Measurements from ENCODE around the gene OR4D2. TPM values are rescaled to one million over a fixed set of nuclear protein-coding genes. Genes with fewer than 3 reads are reported as not detected.

OR4D2 gene
- total RNA-seq, 1 donor = not detected

DNA sequence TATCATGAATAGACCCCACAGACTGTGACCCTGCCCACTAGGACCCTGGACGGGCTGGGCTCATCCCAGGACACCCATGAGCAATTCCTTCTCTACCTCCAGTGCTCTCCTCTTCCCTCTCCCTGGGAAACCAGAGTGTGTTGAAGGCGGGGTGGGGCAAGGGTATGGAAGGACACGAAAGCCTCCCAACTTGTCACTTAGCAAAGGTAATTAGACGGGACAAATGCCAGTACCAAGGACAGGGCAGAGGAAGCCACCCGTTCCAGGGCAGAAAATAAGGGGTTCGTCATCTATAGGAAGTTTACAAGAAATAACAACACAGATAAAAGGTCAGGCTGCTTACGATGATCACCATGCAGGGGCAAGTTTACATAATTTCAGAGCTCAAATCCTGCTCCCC is 20.9 kb downstream of the OR4D2 start:
- Histone ChIP-seq H3K4me3 (ENCODE audit: low read length) (no peak overlapping the region), H3K9me3 (ENCODE audit: low read depth, low read length) (no peaks in the 10 kb centered on the region), H3K4me1 (ENCODE audit: insufficient read depth, low read length) (no peaks in the 10 kb centered on the region), H3K27me3 (ENCODE audit: insufficient read depth, low read length) (no peaks in the 10 kb centered on the region)

DNA sequence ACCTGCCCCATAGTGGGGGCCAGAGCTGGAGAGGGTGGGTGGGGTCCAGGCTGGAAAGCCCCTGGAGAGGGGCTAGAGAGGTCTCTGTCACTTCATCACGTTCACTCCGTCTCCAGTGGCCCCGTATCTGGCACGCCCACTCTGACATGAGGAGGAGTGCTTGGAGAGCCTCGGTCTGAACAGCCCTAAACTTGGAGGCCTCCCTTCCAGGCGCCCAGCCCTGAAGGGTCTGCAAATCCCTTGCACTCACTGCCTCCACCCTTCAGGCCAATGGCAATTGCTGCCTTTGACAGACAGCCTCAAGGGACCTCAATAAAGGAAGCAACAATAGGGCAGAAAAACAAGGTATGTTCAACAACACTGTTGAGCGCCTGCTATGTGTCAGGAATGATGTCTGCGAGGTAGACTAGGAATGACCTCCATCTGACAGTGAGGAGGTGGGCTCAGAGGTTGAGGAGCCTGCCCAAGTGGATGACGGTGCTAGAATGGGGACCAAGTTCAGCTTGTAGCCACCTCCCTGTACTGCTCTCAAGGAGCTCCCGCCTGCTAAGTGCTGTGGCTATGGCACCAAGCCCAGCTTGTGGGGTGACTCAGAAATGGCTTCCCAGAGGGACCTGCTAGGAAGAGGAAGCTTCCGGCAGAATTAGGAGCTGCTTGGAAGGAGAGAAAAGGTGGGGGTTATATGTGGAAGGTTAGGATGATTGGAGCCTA is 22.8 kb downstream of the OR4D2 start:
- no peaks in the 10 kb centered on the region for H3K4me1 ChIP-seq (ENCODE audit: insufficient read depth, low read length)

DNA sequence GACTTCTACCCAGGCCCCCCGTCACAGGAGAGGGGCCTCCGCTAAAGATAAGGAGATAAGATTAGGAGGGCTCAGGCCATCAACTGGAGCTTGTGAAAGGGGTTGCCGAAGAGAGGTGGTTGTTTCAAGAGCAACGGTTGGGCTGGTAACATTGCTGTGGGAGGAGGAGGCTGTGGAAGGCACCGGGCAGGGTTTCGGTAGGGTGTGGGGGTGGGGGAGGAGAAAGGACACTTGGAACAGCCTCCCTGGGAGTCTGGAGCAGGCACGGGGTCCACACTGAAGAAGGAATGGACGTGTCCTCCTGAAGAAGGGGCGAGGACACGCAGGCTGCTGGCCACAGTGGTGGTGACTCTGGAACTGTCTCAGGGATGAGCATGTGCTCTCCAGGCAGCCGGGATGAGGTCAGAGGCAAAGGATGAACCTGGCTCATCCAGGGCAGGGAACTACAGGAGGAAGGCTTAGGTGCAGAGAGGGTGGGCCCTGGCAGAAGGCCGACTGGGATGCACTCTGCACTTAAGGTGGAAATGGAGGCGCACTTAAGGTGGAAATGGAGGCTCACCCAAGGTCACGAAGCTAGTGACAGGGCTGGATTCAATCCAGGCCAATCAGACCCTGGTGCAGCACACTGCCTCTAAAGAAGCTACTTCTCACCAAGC is 24.6 kb downstream of the OR4D2 start:
- Histone ChIP-seq H3K9me3 (ENCODE audit: low read depth, low read length) (no peaks in the 10 kb centered on the region), H3K4me3 (ENCODE audit: low read length) (no peak overlapping the region), H3K4me1 (ENCODE audit: insufficient read depth, low read length) (no peaks in the 10 kb centered on the region), H3K27me3 (ENCODE audit: insufficient read depth, low read length) (no peaks in the 10 kb centered on the region)

More for the DNA sequence above, 22.8 kb downstream of the OR4D2 start:
- Histone ChIP-seq H3K27me3 (ENCODE audit: insufficient read depth, low read length) (no peaks in the 10 kb centered on the region), H3K9me3 (ENCODE audit: low read depth, low read length) (no peaks in the 10 kb centered on the region), H3K4me3 (ENCODE audit: low read length) (no peak overlapping the region)

DNA sequence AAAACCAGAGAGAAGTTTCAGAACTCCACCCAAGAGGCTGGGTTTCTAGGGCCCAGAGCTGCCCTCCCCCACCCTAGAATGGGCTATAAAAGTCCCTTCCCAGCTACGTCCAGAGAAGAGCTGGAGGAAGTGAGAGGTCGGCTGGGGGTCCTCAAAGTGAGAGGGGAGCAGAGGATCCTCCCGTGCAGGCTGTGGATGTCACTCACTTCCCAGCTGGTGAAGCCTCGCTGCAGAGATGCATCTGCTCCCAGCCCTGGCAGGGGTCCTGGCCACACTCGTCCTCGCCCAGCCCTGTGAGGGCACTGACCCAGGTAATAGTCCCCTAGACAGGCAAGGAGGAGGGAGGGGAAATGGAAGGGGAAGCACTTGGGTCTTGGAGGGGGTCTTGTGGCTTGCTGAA is 25.8 kb downstream of the OR4D2 start, which contains the start of gene EPX:
EPX (plus strand) TSS at position 115 of the 400 bp plus-strand sequence; CDS start at position 236, 121 bp downstream.
- Histone ChIP-seq H3K4me3 (ENCODE audit: low read length) (no peak within 1 kb of the TSS), H3K27me3 (ENCODE audit: insufficient read depth, low read length) (no peaks in the 10 kb centered on the region), H3K9me3 (ENCODE audit: low read depth, low read length) (no peaks in the 10 kb centered on the region), H3K4me1 (ENCODE audit: insufficient read depth, low read length) (no peaks in the 10 kb centered on the region)

DNA sequence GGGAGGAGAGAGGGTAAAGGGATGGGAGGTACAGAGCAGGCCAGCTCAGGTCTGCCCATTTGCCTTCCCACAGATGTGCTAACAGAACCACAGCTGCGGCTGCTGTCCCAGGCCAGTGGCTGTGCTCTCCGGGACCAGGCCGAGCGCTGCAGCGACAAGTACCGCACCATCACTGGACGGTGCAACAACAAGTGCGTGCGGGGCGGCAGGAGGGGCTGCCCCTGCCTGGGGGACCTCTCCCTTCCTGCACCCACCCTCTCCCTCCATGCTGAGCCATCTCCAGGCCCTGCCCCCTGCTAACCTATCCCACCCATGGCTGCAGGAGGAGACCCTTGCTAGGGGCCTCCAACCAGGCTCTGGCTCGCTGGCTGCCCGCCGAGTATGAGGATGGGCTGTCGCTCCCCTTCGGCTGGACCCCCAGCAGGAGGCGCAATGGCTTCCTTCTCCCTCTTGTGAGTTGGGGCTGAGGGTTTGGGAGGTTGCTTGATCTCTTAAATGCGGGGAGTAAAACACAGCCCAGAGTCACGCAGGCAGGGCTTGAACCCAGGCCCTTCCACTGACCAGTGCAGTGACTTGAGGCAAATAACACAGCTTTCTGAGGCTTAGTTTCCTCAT is 27.0 kb downstream of the OR4D2 start:
- H3K9me3 ChIP-seq (ENCODE audit: low read depth, low read length) = no peaks in the 10 kb centered on the region
- H3K4me3 ChIP-seq (ENCODE audit: low read length) = no peak overlapping the region
- H3K4me1 ChIP-seq (ENCODE audit: insufficient read depth, low read length) = no peaks in the 10 kb centered on the region
- no peaks in the 10 kb centered on the region for H3K27me3 ChIP-seq (ENCODE audit: insufficient read depth, low read length)

DNA sequence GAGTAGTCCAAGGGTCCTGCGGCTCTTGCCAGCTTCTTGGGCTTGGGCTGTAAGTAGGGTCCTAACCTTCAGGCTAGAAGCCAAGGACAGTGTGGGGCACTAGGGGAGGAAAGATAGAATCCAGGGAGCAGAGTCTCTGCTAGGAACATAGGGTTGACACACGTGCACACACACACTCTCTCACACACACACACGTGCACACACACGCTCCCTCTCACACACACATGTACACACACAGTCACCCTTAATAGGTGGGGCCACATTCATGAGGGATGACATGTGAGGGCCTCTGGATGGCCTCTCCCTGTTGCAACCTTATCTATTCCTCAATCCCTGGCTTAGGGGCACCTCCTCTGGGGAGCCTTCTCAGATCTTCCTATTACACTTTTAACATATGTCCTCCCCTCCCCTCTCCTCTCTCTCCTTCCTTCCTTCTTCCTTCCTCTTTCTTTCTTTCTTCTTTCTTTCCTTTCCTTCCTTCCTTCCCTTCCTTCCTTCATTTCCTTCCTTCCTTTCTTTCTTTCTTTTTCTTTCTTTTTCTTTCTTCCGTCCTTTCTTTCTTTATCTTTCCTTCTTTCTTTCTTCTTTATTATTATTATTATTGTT is 28.8 kb downstream of the OR4D2 start:
- Histone ChIP-seq H3K4me1 (ENCODE audit: insufficient read depth, low read length) (no peaks in the 10 kb centered on the region), H3K4me3 (ENCODE audit: low read length) (no peak overlapping the region), H3K9me3 (ENCODE audit: low read depth, low read length) (no peaks in the 10 kb centered on the region), H3K27me3 (ENCODE audit: insufficient read depth, low read length) (no peaks in the 10 kb centered on the region)

DNA sequence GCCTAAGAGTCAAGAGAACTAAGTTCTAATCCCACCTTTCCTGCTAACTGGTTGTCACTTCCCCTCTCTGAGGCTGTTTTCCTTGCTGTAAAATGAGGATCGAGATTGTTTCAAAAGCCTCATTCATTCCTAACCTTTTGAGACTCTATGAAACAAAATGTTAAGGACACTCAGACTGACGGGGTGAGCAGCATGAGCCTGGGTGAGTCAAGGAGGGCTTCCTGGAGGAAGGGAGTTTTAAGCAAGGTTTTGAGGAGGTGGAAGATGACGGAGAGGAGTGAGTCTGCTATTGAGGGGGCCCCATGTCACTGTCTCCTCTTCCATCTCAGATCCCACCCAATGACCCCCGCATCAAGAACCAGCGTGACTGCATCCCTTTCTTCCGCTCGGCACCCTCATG is 29.8 kb downstream of the OR4D2 start:
- no peaks in the 10 kb centered on the region for H3K27me3 ChIP-seq (ENCODE audit: insufficient read depth, low read length)
- H3K4me1 ChIP-seq (ENCODE audit: insufficient read depth, low read length) = no peaks in the 10 kb centered on the region
- no peak overlapping the region for H3K4me3 ChIP-seq (ENCODE audit: low read length)
- H3K9me3 ChIP-seq (ENCODE audit: low read depth, low read length) = no peaks in the 10 kb centered on the region

DNA sequence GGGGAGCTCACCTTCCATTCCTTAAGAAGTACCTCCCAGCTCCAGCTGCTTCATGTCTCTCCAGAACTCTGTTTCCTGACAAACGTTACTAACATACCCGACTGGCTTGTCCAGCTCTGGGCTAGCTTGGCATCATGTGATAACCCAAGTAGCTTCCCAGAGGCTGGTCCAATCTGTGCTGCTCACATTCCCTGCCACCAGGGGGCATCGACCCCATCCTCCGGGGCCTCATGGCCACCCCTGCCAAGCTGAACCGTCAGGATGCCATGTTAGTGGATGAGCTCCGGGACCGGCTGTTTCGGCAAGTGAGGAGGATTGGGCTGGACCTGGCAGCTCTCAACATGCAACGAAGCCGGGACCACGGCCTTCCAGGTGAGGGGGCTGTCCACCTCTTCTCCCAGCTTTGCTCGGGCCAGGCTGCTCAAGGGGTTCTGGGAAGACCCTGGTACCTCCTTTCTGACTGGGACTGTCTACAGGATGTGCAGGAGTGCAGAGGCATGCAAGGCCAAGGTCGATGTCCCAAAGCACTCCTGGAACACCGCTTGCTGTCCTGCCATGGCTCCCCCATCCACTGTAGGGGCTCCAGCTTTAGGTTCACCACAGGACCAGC is 33.3 kb downstream of the OR4D2 start:
- Histone ChIP-seq H3K4me1 (ENCODE audit: insufficient read depth, low read length) (no peaks in the 10 kb centered on the region), H3K27me3 (ENCODE audit: insufficient read depth, low read length) (no peaks in the 10 kb centered on the region), H3K4me3 (ENCODE audit: low read length) (no peak overlapping the region), H3K9me3 (ENCODE audit: low read depth, low read length) (no peaks in the 10 kb centered on the region)

DNA sequence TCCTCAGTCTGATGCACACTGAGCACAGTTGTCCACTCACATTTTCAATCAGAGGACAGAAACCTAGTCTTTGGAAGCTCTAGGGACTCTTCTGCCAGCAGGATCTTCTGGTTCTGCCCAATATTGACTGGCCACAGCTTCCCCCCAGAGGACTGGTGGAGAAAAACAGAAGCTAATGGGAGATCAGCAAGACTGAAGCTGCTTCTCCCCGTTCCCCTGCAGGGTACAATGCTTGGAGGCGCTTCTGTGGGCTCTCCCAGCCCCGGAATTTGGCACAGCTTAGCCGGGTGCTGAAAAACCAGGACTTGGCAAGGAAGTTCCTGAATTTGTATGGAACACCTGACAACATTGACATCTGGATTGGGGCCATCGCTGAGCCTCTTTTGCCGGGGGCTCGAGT is 36.1 kb downstream of the OR4D2 start:
- H3K4me3 ChIP-seq (ENCODE audit: low read length) = no peak overlapping the region
- H3K9me3 ChIP-seq (ENCODE audit: low read depth, low read length) = no peaks in the 10 kb centered on the region
- no peaks in the 10 kb centered on the region for H3K4me1 ChIP-seq (ENCODE audit: insufficient read depth, low read length)
- H3K27me3 ChIP-seq (ENCODE audit: insufficient read depth, low read length) = no peaks in the 10 kb centered on the region

DNA sequence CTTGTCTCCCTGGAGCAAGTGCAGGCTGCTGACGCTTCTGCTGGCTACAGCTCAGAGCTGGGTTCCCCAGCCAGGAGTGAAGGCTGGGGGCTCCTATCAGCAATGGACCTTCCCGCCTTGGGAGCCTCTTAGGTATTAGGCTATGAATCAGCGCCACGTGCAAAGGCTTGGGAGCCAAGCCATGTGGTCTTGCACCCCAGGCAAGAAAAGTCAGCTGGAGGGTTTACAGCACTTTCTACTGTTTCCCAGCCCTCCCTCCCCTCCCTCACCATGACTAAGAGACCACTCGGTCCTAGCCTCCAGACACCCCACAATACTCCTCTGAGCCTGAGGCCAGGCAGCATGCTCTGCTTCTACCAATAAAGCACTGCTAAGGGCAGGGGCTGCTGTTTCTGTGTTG is 38.0 kb downstream of the OR4D2 start:
- Histone ChIP-seq H3K4me1 (ENCODE audit: insufficient read depth, low read length) (no peaks in the 10 kb centered on the region), H3K27me3 (ENCODE audit: insufficient read depth, low read length) (no peaks in the 10 kb centered on the region), H3K9me3 (ENCODE audit: low read depth, low read length) (no peaks in the 10 kb centered on the region), H3K4me3 (ENCODE audit: low read length) (no peak overlapping the region)

DNA sequence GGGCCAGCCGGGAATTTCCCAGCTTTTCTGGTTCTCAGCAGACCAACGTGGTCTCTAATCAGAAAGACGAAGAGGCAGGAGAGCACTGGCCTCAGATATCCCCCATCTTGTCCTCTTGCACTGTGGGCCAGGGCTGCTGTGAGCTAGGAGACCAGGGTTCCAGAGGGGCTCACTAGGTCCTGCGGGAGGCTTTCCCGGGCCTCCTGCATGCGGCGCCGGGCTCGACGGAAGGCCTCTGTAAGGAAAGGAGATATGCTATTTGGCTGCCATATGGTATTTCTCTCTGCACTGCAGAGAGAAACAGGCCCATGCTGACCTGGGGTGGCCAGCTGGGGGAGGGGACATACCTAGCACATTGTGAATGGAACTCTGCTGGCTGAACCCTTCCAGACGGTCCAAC is 39.2 kb downstream of the OR4D2 start:
- H3K4me3 ChIP-seq (ENCODE audit: low read length) = no peak overlapping the region
- H3K4me1 ChIP-seq (ENCODE audit: insufficient read depth, low read length) = no peaks in the 10 kb centered on the region

DNA sequence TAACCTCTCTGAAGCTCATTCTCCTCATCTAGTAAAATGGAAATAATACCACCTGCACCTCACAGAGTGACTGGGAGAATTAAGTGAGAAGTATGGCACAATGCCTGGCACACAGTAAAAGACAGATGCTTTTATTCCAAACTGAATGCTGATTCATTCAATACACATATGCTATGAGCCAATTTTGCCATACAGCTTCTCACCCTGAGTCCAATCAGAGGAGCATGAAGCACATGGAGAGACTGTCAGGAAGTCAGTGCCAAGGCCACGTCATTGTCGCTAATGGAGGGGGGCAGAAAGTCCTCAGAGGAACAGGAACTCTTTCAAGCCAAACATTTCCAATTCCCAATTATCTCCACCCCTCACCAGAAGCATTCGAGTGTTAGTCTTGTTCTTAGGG is 40.7 kb downstream of the OR4D2 start:
- Histone ChIP-seq H3K4me1 (ENCODE audit: insufficient read depth, low read length) (no peaks in the 10 kb centered on the region), H3K9me3 (ENCODE audit: low read depth, low read length) (no peaks in the 10 kb centered on the region), H3K4me3 (ENCODE audit: low read length) (no peak overlapping the region), H3K27me3 (ENCODE audit: insufficient read depth, low read length) (no peaks in the 10 kb centered on the region)

More for the DNA sequence above, 39.2 kb downstream of the OR4D2 start:
- H3K9me3 ChIP-seq (ENCODE audit: low read depth, low read length) = no peaks in the 10 kb centered on the region
- H3K27me3 ChIP-seq (ENCODE audit: insufficient read depth, low read length) = no peaks in the 10 kb centered on the region

DNA sequence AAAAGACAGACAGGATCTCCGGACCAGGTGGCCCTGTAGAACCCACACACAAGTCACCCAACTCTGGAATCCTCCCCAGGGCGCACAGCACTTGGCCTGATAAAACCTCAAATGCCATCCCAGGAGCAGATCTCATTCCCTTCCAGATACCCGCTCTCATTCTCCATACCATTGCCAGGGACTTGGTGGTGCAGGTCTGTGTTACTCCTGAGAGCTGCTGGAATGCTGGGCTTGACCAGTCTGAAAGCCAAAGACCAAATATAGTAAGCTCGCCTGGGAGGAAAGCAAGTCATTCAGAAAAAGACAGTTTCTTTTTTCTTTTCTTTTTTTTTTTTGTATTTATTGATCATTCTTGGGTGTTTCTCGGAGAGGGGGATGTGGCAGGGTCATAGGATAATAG is 41.6 kb downstream of the OR4D2 start:
- Histone ChIP-seq H3K27me3 (ENCODE audit: insufficient read depth, low read length) (no peaks in the 10 kb centered on the region), H3K4me3 (ENCODE audit: low read length) (no peak overlapping the region), H3K9me3 (ENCODE audit: low read depth, low read length) (no peaks in the 10 kb centered on the region), H3K4me1 (ENCODE audit: insufficient read depth, low read length) (no peaks in the 10 kb centered on the region)

DNA sequence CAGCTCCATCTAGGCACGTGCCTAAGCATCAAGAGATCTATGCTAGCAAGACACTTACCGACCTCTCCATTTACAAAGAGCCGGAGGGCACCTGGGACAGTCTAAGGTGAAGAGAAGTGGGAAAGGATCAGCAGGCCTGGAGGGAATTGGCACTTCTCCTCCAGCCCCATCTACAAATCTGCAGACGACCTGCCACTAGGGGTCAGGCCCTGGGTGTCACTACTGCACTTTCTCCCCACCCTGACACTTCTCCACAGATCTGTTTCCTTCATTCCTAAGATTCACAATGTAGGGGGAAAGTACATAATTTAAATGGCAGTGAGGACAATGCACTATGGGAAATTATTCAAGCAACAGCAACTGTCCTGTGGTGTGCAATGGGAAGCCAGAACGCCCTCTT is 44.1 kb downstream of the OR4D2 start:
- Histone ChIP-seq H3K27me3 (ENCODE audit: insufficient read depth, low read length) (no peaks in the 10 kb centered on the region), H3K9me3 (ENCODE audit: low read depth, low read length) (no peaks in the 10 kb centered on the region), H3K4me1 (ENCODE audit: insufficient read depth, low read length) (no peaks in the 10 kb centered on the region), H3K4me3 (ENCODE audit: low read length) (no peak overlapping the region)

DNA sequence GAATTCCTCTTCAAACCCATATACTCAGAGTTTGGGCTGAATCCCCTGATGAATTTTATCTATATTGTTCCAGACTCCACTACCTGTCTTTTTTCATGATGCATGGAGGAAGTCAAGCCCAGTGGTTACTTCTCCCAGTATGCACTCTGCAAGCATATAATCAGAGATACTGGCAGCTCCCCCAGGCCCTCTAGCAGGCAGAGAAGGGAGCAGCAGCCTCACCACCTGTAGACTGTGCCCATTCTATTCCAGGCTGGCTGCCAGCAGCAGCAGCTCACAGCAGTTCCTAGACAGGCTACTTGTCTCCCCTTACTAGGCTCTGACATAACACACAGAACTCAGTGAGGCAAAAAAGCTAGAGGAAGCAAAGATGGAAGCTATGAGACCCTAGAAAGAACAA is 48.9 kb downstream of the OR4D2 start:
- Histone ChIP-seq H3K27me3 (ENCODE audit: insufficient read depth, low read length) (no peaks in the 10 kb centered on the region), H3K4me3 (ENCODE audit: low read length) (no peak overlapping the region), H3K4me1 (ENCODE audit: insufficient read depth, low read length) (peaks cover 17% of the 10 kb centered on the region), H3K9me3 (ENCODE audit: low read depth, low read length) (no peaks in the 10 kb centered on the region)
